Osteocyte (in vitro differentiated cells): ENCODE data around the gene CACNA1C. TPM values are rescaled to one million over a fixed set of nuclear protein-coding genes. Genes with fewer than 3 reads are reported as not detected.

Experiments
- DNase-seq: peaks from one replicate; pipeline ENCODE4 v3.0.0; 2021; ENCODE audit warnings: mixed read lengths; ENCODE audit not compliant: unreplicated experiment; ENCODE audit errors: extremely low spot score
- H3K27ac Mint-ChIP-seq: one replicate; pipeline ENCODE4 v1.8.0; 2021; ENCODE audit warnings: mild to moderate bottlenecking, mixed read lengths; ENCODE audit not compliant: unreplicated experiment
- H3K27me3 Mint-ChIP-seq: one replicate; pipeline ENCODE4 v1.8.0; 2021; ENCODE audit warnings: mixed read lengths; ENCODE audit not compliant: unreplicated experiment
- H3K36me3 Mint-ChIP-seq: one replicate; pipeline ENCODE4 v1.8.0; 2021; ENCODE audit warnings: mixed read lengths; ENCODE audit not compliant: unreplicated experiment
- H3K4me1 Mint-ChIP-seq: one replicate; pipeline ENCODE4 v1.8.0; 2021; ENCODE audit warnings: mixed read lengths; ENCODE audit not compliant: unreplicated experiment
- H3K4me3 Mint-ChIP-seq: one replicate; pipeline ENCODE4 v1.8.0; 2021; ENCODE audit warnings: mild to moderate bottlenecking, moderate library complexity, mixed read lengths; ENCODE audit not compliant: unreplicated experiment
- H3K9me3 Mint-ChIP-seq: one replicate; pipeline ENCODE4 v1.8.0; 2021; ENCODE audit warnings: mixed read lengths; ENCODE audit not compliant: unreplicated experiment
- CTCF ChIP-seq: fragments of 200-600 bp; sonication (generic); IDR thresholded peaks from 2 replicates; pipeline ENCODE4 v1.5.0; 2021; ENCODE audit warnings: antibody characterized with exemption, mild to moderate bottlenecking, moderate library complexity
- long read RNA-seq: library from polyadenylated mRNA; unstranded; transcript quantifications from one replicate; pipeline ENCODE4 v2.0.0, GENCODE V29; 2021
- total RNA-seq: library from RNA; stranded (reverse); gene quantifications from 2 replicates; pipeline ENCODE4 v1.2.1, GENCODE V29; 2021

CACNA1C gene
- total RNA-seq = 59.1 and 67.4 TPM in 2 replicates
- long read RNA-seq, partial matches to known transcripts = 1 of 41 reads
- long read RNA-seq, other reads (novel, unspliced or antisense) = 40 of 41 reads

- Mint-ChIP-seq H3K4me3 (peak within 1 kb of the TSS; percentile 93), H3K27ac (peak within 1 kb of the TSS; percentile 73), H3K36me3 (peaks cover 3% of the 10 kb centered on the region), H3K9me3 (no peaks in the 10 kb centered on the region), H3K4me1 (peaks cover 49% of the 10 kb centered on the region), H3K27me3 (peaks cover 16% of the 10 kb centered on the region)
- peak; percentile 91 for DNase-seq
- peak; percentile 62 for TF ChIP-seq CTCF
Observed at GRCh38 chr12:2052826-2053678, at the start of gene CACNA1C. CACNA1C (plus strand) TSS chr12:2052987; CDS start chr12:2053563, 576 bp downstream.

- DNase-seq = no peak
- no peaks in the 10 kb centered on the region for H3K9me3 Mint-ChIP-seq
- peaks cover 20% of the 10 kb centered on the region for H3K4me1 Mint-ChIP-seq
- H3K27me3 Mint-ChIP-seq = no peaks in the 10 kb centered on the region
- H3K36me3 Mint-ChIP-seq = peaks cover 2% of the 10 kb centered on the region
- H3K27ac Mint-ChIP-seq = peak overlapping the region; percentile 99
- TF ChIP-seq CTCF = no peak
- H3K4me3 Mint-ChIP-seq = peak overlapping the region; percentile 96
Observed at GRCh38 chr12:2003676-2004112, 49.1 kb upstream of the CACNA1C start.

GRCh38 chr12:2004113-2004929 lies 48.5 kb upstream of the CACNA1C start, which contains the start of gene DCP1B:
DCP1B (minus strand) TSS chr12:2004457; CDS start chr12:2004431, 26 bp downstream.
- H3K4me3 Mint-ChIP-seq = peak within 1 kb of the TSS; percentile 96
- no peaks in the 10 kb centered on the region for H3K9me3 Mint-ChIP-seq
- peaks cover 20% of the 10 kb centered on the region for H3K4me1 Mint-ChIP-seq
- peak within 1 kb of the TSS; percentile 99 for H3K27ac Mint-ChIP-seq
- H3K27me3 Mint-ChIP-seq = peaks cover 3% of the 10 kb centered on the region
- H3K36me3 Mint-ChIP-seq = peaks cover 2% of the 10 kb centered on the region
- no peak for TF ChIP-seq CTCF
- peak; percentile 99 for DNase-seq

GRCh38 chr12:2008677-2009076 lies 44.1 kb upstream of the CACNA1C start:
- no peak for TF ChIP-seq CTCF
- Mint-ChIP-seq H3K27ac (no peak overlapping the region), H3K4me1 (peaks cover 4% of the 10 kb centered on the region), H3K36me3 (no peaks in the 10 kb centered on the region), H3K27me3 (peaks cover 19% of the 10 kb centered on the region), H3K9me3 (no peaks in the 10 kb centered on the region), H3K4me3 (no peak overlapping the region)
- DNase-seq = no peak
